Stomach smooth muscle (tissue), 2 donors: ENCODE measurements around the gene KRT39.
"Not testable (repeated sequence)": the region's sequence is repeated elsewhere in the genome, so short reads cannot be mapped to it uniquely, and the experiment has no call there.

ENCODE experiments used
- H3K27ac ChIP-seq: one replicate; pipeline ENCODE4 v1.7.0; 2013; ENCODE audit warnings: mild to moderate bottlenecking, low read length, inconsistent platforms
- H3K27me3 ChIP-seq, 2 donors: one replicate each; pipeline ENCODE4 v1.7.0; 2013; ENCODE audit warnings: low read length in 2 of 2; ENCODE audit not compliant: insufficient read depth in 2 of 2, control insufficient read depth in 1 of 2
- H3K36me3 ChIP-seq, 2 donors: one replicate each; pipeline ENCODE4 v1.7.0; 2013; ENCODE audit warnings: low read length in 2 of 2; ENCODE audit not compliant: control insufficient read depth in 2 of 2, insufficient read depth in 2 of 2
- H3K4me1 ChIP-seq: one replicate; pipeline ENCODE4 v1.7.0; 2013; ENCODE audit warnings: low read length; ENCODE audit not compliant: control insufficient read depth, insufficient read depth
- H3K4me3 ChIP-seq, 2 donors: one replicate each; pipeline ENCODE4 v1.7.0; 2013; ENCODE audit warnings: low read length in 2 of 2
- H3K9ac ChIP-seq, 2 donors: one replicate each; pipeline ENCODE4 v1.7.0; 2013; ENCODE audit warnings: low read length in 2 of 2, mild to moderate bottlenecking in 1 of 2
- H3K9me3 ChIP-seq, 2 donors: one replicate each; pipeline ENCODE4 v1.7.0; 2013; ENCODE audit warnings: low read length in 2 of 2; ENCODE audit not compliant: control insufficient read depth in 2 of 2
- donor health status: healthy.
- donor health status: Pancreatic carcinoma.

Gene KRT39

DNA sequence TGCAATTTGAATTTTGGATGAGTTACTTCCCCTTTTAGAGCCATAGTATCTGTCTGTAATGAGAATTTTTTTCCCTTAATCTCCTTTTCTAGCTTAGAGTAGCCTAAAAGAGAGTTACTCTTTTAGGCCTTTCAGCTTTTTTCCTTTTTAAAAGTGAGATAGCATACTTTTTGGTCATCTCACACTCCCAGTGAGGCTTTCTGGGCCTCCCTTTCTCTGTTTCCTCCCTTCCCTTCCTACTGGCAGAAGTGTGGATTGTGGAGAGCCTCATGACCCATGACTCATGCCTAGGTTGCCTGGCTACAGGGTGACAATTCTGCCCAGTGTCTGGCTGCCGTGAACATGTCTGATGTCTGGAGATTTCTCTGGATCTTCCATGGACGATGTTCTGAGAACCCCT is 44.5 kb downstream of the KRT39 start:
- no peak overlapping the region for H3K9ac ChIP-seq
- no peak overlapping the region for H3K4me3 ChIP-seq
- H3K4me1 ChIP-seq, result no peaks in the 10 kb centered on the region
- H3K9me3 ChIP-seq, result no peaks in the 10 kb centered on the region
- H3K27me3 ChIP-seq, result no peaks in the 10 kb centered on the region
- peak overlapping the region; percentile 31 for H3K27ac ChIP-seq
- H3K36me3 ChIP-seq, result no peaks in the 10 kb centered on the region

DNA sequence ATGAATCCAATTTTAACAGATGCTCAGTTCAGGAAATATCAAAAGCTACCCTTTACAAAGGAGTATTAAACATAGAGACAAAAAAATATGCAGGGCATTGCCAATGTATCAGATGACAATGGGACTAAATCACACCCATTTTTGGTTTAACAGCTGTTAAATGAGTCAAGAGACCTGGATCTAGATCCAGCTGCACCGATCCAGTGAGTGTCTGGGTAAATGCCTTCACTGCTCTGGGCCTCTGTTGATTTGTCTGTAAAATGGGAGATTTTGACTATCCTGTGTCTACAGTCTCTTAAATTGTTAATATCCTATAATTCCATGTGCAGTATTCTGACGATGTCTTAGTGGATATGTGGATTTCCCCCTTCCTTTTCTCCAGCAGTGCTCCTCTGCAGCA is 45.7 kb downstream of the KRT39 start:
- no peaks in the 10 kb centered on the region for H3K9me3 ChIP-seq
- no peak overlapping the region for H3K27ac ChIP-seq
- H3K36me3 ChIP-seq, result no peaks in the 10 kb centered on the region
- no peaks in the 10 kb centered on the region for H3K27me3 ChIP-seq
- no peak overlapping the region for H3K4me3 ChIP-seq
- no peak overlapping the region for H3K9ac ChIP-seq
- no peaks in the 10 kb centered on the region for H3K4me1 ChIP-seq

DNA sequence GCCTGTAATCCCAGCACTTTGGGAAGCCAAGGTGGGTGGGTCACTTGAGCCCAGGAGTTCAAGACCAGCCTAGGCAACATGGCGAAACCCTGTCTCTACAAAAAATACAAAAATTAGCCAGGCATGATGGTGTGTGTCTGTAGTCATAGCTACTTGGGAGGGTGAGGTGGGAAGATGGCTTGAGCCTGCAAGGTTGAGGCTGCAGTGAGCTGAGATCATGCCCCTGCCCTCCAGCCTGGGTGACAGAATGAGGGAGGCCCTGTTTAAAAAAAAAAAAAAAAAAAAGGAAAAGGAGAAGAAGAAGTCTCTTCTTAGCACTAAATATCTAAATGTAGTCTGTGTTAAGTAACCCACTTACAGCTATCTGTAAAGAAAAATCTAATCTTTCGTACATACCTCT is 49.6 kb downstream of the KRT39 start:
- not testable (repeated sequence) for H3K9ac ChIP-seq, H3K27me3 ChIP-seq, H3K27ac ChIP-seq, H3K4me3 ChIP-seq, H3K36me3 ChIP-seq, H3K4me1 ChIP-seq, H3K9me3 ChIP-seq

DNA sequence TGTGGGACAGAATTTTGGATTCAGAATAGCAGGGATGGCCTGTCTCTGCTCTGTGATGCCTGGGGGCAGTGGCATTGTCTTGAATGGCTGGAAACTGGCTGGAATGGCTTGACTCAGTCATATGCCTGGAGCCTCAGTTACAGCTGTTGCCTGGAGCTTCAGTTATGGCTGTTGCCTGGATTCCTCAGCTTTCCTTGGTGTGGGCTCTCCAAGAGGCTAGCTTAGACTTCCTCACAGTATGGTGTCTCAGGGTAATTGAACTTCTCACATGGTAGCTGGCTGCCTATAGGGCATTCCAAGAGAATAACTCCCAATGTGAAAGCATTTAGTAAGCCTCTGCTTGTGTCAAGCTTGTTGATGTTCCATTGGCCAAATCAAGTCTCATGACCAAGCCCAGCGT is 50.4 kb downstream of the KRT39 start:
- H3K27ac ChIP-seq, result no peak overlapping the region
- H3K4me3 ChIP-seq, result no peak overlapping the region
- no peak overlapping the region for H3K9ac ChIP-seq
- no peaks in the 10 kb centered on the region for H3K9me3 ChIP-seq
- no peaks in the 10 kb centered on the region for H3K36me3 ChIP-seq
- H3K4me1 ChIP-seq, result no peaks in the 10 kb centered on the region
- H3K27me3 ChIP-seq, result no peaks in the 10 kb centered on the region

DNA sequence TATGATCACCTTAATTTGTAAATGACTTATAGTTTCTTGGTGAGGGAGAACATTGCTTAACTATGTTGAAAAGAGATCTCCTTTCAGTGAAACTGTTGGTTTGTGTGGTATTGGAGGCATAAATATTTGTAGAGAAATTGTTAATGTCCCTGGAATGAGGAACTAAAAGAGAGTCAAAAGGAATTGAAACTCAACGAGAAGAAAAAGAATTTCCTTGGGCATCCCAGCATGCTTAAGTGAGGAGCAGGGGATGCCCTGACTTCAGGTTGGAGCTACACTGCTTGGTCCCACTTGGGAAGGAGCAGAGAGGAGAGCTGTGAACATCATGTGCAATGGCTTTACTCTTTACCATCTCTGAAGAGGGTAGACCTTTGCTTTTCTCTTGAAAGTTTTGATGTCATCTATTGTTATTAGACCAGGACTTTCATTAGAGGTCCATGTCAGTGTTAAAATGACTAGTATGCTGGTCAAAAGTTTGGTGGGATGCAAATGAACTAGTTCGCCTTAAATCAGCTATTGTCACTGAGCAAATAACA is 51.0 kb downstream of the KRT39 start:
- no peak overlapping the region for H3K9ac ChIP-seq
- no peaks in the 10 kb centered on the region for H3K27me3 ChIP-seq
- no peak overlapping the region for H3K4me3 ChIP-seq
- H3K4me1 ChIP-seq, result no peaks in the 10 kb centered on the region
- no peak overlapping the region for H3K27ac ChIP-seq
- H3K36me3 ChIP-seq, result no peaks in the 10 kb centered on the region
- no peaks in the 10 kb centered on the region for H3K9me3 ChIP-seq

DNA sequence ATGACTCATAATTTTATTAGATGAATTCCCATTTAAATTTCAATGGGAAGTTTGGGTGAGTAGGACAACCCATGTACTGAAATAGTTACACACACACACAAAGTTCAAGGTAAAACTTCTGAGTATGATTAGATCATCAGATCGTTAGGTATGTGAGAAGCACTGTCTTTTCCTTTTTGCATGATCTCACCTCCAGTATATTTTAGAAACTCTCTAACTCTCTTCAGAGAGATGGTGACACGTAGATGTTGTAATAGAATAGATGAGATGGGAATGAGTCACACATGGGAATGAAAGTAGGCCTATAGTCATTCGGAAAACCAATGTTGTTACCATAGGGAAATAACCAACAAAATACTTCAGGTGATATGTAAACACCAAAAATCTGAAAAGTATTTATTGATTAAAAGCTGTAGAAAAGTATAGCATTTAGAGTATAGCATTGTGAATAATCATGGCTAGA is 51.5 kb downstream of the KRT39 start:
- no peaks in the 10 kb centered on the region for H3K27me3 ChIP-seq
- no peaks in the 10 kb centered on the region for H3K4me1 ChIP-seq
- H3K27ac ChIP-seq, result no peak overlapping the region
- H3K4me3 ChIP-seq, result no peak overlapping the region
- H3K36me3 ChIP-seq, result no peaks in the 10 kb centered on the region
- H3K9me3 ChIP-seq, result no peaks in the 10 kb centered on the region
- no peak overlapping the region for H3K9ac ChIP-seq

DNA sequence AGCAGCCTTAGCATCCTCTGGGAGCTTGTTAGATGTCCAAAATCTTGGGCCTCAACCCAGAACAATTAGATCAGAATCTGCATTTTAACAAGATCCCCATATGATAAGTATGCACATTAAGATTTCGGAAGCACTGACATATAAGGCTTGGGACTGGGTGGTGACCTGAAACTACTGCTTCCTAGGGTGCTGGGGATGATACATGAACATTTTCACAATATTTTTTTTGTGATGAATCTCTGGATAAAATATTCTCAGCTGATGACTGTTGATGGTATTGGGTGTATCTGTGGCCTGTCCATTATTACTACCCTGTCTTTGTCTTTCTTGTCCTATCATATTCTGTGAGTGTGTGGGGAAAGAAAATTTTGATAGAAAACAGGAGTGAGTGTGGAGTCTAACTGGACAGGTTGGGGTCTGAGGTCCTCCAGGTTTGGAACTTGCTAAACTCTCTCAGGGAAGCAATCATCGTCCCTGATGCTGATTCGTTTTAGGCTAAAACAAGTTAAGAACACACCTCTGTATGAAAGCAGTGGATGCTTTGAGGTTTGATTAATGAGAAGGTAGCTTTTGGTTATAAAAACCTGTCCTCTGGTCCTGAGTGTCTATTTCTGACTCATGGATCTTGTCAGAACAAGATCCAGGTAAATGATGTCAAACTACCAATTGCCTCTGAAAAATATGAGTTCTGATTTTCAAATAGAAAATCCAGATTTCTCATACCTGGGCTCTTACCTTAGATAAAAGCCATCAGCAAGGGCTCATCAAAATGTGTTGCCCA is 52.5 kb downstream of the KRT39 start:
- Histone ChIP-seq H3K27ac (no peak overlapping the region), H3K4me3 (no peak overlapping the region), H3K4me1 (no peaks in the 10 kb centered on the region), H3K9ac (no peak overlapping the region), H3K9me3 (no peaks in the 10 kb centered on the region), H3K27me3 (no peaks in the 10 kb centered on the region), H3K36me3 (no peaks in the 10 kb centered on the region)

DNA sequence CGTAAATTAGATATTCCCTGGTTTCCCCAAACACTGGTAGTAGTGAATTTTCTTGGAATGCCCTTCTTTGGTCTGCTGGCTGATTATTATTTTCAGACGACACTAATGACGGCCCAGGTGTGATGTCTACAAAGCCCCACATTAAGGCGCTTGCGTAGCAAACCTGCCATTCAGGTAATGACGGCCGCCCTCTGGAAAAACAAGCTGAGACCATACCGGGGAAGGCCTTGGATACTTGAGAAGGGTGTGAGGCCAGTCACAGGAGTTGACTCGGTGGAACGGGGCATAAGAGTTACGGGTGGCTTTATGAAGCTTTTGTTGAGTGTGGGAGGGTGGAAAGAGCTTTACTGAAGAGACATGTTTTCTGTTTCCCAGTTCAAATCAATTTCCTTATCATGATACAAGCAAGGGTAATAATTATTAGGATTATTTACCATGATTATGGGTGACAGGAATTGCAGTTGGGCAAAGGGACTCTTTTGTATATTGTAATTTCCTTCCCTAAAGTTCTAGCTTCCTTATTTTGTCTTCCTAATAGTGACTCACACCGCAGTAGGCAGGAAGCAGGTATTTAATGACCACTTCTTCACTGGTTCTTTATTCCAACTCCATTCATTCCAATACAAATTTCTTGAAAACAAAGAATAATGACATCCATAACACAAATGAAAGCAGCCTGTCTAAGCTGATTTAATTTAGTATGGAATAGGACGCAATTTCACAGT is 54.1 kb downstream of the KRT39 start:
- no peaks in the 10 kb centered on the region for H3K9me3 ChIP-seq
- H3K36me3 ChIP-seq, result no peaks in the 10 kb centered on the region
- H3K27me3 ChIP-seq, result no peaks in the 10 kb centered on the region
- no peak overlapping the region for H3K27ac ChIP-seq
- no peak overlapping the region for H3K4me3 ChIP-seq
- no peaks in the 10 kb centered on the region for H3K4me1 ChIP-seq
- no peak overlapping the region for H3K9ac ChIP-seq

DNA sequence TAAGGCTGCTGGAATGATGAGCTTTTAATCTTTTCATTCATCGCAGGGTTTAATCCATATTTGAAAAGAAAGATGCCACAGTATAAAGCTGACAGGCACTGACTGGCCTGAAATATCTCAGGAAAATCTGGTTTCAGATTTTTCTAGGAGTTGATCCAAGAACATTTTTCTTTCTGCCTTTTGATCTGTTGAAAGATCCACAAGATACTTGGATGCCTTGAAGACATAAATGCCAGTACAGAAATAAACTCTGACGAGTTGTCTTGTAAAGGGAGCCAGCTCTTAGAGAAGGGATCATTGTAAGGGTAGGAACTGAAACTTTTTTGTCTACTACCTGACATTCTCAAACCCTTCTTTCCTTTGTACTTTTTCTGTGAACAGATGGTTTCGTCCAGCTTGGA is 56.3 kb downstream of the KRT39 start:
- Histone ChIP-seq H3K4me1 (no peaks in the 10 kb centered on the region), H3K27ac (no peak overlapping the region), H3K9ac (no peak overlapping the region), H3K36me3 (no peaks in the 10 kb centered on the region), H3K4me3 (no peak overlapping the region), H3K9me3 (no peaks in the 10 kb centered on the region), H3K27me3 (peaks cover 0 to 5% of the 10 kb centered on the region in 2 donors)

DNA sequence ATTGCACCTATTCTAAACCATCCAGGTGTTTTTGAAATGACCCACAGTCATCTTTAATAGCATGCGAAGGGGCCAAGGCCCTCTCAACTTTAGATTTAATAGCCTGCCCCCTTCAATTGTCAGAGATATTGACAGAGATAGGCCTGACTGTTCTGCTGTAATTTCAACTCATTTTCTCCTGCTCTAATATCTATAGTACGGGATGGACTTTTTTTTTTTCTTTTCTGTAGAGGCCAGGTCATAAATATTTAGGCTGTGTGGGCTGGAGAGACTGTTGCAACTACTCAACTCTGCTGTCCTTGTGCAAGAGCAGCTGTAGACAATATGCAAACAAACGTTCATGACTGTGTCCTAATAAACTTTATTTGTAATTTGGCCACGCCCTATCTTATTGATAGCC is 57.0 kb downstream of the KRT39 start:
- Histone ChIP-seq H3K9me3 (no peaks in the 10 kb centered on the region), H3K4me3 (no peak overlapping the region), H3K36me3 (no peaks in the 10 kb centered on the region), H3K27me3 (peaks cover 0 to 9% of the 10 kb centered on the region in 2 donors), H3K27ac (no peak overlapping the region), H3K4me1 (no peaks in the 10 kb centered on the region), H3K9ac (no peak overlapping the region)

DNA sequence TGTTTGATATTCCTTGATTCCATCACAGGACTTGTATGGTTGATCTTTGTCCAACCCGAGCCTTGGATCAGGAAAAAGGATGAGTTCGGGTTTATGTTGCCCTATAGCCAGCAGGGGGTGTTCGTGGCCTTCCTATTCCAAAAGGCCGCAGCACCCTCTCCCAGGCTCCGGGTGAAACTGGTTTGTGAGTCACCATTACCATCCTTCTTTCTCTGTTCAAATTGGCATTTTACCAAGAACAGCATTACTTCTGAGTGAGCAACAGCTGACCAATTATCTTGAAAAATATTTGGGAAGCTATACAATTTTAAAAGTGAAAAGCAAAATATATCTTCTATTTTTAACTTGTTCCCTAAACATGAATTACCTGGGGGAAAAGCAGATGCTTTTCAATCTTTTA is 57.4 kb downstream of the KRT39 start:
- Histone ChIP-seq H3K27ac (no peak overlapping the region), H3K27me3 (peaks cover 0 to 9% of the 10 kb centered on the region in 2 donors)

More for the DNA sequence above, 57.4 kb downstream of the KRT39 start:
- H3K4me3 ChIP-seq, result no peak overlapping the region
- no peaks in the 10 kb centered on the region for H3K36me3 ChIP-seq
- H3K9me3 ChIP-seq, result no peaks in the 10 kb centered on the region
- no peaks in the 10 kb centered on the region for H3K4me1 ChIP-seq
- H3K9ac ChIP-seq, result no peak overlapping the region
